Upper lobe of left lung (tissue), 6 donors: ENCODE data around the gene IQCN. TPM values are rescaled to one million over a fixed set of nuclear protein-coding genes. Genes with fewer than 3 reads are reported as not detected.

Experiments
- ATAC-seq, 2 donors: fragments of 200-7000 bp; cut with Tn5 transposase; one replicate each; pipeline ENCODE4 v1.9.1; 2022; ENCODE audit warnings: mild to moderate bottlenecking in 2 of 2, moderate library complexity in 2 of 2; ENCODE audit not compliant: low FRiP score in 2 of 2
- DNase-seq, 2 donors: peaks; one replicate each; pipeline ENCODE4 v3.0.0-alpha.2; 2019 to 2020
- H3K27ac ChIP-seq, 4 donors: fragments of 200-600 bp; sonication (generic); one replicate each; pipeline ENCODE4 v1.5.1; 2016 to 2019
- H3K27me3 ChIP-seq, 4 donors: fragments of 200-600 bp; sonication (generic); one replicate each; pipeline ENCODE4 v1.5.1; 2017 to 2019
- H3K36me3 ChIP-seq, 4 donors: fragments of 200-600 bp; sonication (generic); one replicate each; pipeline ENCODE4 v1.5.1; 2016 to 2019
- H3K4me1 ChIP-seq, 4 donors: fragments of 200-600 bp; sonication (generic); one replicate each; pipeline ENCODE4 v1.5.1; 2018 to 2019
- H3K4me3 ChIP-seq, 4 donors: fragments of 200-600 bp; sonication (generic); one replicate each; pipeline ENCODE4 v1.5.1; 2017 to 2019; ENCODE audit warnings: mild to moderate bottlenecking in 2 of 4, moderate library complexity in 1 of 4
- H3K9me3 ChIP-seq, 4 donors: fragments of 200-600 bp; sonication (generic); one replicate each; pipeline ENCODE4 v1.5.1; 2018 to 2019
- CTCF ChIP-seq, 6 experiments: fragments of 450-650 bp in 4 of 6; fragments of 200-600 bp in 2 of 6; sonication (generic) in 2 of 6; IDR thresholded peaks; one replicate each; pipeline ENCODE4 v1.5.1; 2016 to 2019; ENCODE audit warnings: antibody characterized with exemption in 6 of 6
- EP300 ChIP-seq, 4 donors: sonication (generic); formaldehyde crosslinking; IDR thresholded peaks; one replicate each; pipeline ENCODE4 v1.5.1; 2017; ENCODE audit warnings: antibody characterized with exemption in 4 of 4, control low read depth in 2 of 4
- POLR2A ChIP-seq, 4 donors: fragments of 450-650 bp; IDR thresholded peaks; one replicate each; pipeline ENCODE4 v1.5.1; 2016 to 2017; ENCODE audit warnings: antibody characterized with exemption in 4 of 4, mild to moderate bottlenecking in 2 of 4
- POLR2AphosphoS5 ChIP-seq, 2 donors: sonication (generic); formaldehyde crosslinking; IDR thresholded peaks; one replicate each; pipeline ENCODE4 v1.5.1; 2017; ENCODE audit warnings: antibody characterized with exemption in 2 of 2
- WGBS, 2 donors: methylation state at CpG; one replicate each; pipeline ENCODE4 v1.1.5; 2017 to 2018; 5-methylcytosine and 5-hydroxymethylcytosine counted together
- total RNA-seq, 6 donors: library from RNA; depleted of rRNA in 4 of 6; stranded (reverse); fragments of >200 nt in 4 of 6; gene quantifications; one replicate each; pipeline versions ENCODE4 v1.1.0 to v1.2.1, GENCODE V29; 2016 to 2021
- donor health status: DM: no; HTN: no; CAD: no; lungs with moderate emphysema.
- donor health status: DM: no; HTN: yes; CAD: no; lungs with severe emphysema.

IQCN gene
- total RNA-seq, 6 donors from 2014 or later: 6.3 to 58.7 (median 11.7) TPM

- peak; percentile 68 to 75 for ATAC-seq
- Histone ChIP-seq H3K27me3 (no peaks in the 10 kb centered on the region), H3K27ac (peak overlapping the region; percentile 14 to 50 (median 34)), H3K9me3 (no peaks in the 10 kb centered on the region), H3K36me3 (peaks cover 3 to 32% (median 16%) of the 10 kb centered on the region in 4 donors), H3K4me3 (peak overlapping the region in 1 of 4 donors; percentile 20), H3K4me1 (peaks cover 41 to 50% (median 45%) of the 10 kb centered on the region in 4 donors)
- WGBS, 2 donors: 58 to 69% methylated on average over 6 to 12 of the region's 13 CpGs
- TF ChIP-seq POLR2A (IDR thresholded peaks at IDR 0.05) (peak in 1 of 4 donors; percentile 49), POLR2AphosphoS5 (IDR thresholded peaks at IDR 0.05) (peak in 1 of 2 donors; percentile 13), CTCF (IDR thresholded peaks at IDR 0.05) (no peak), EP300 (IDR thresholded peaks at IDR 0.05) (no peak)
- peak; percentile 85 to 92 for DNase-seq
These were observed 617 bp upstream of the IQCN start for GRCh38 chr19:18274781-18275356.

GRCh38 chr19:18273561-18274218 is 562 bp downstream of the IQCN start:
- H3K27ac ChIP-seq: peak overlapping the region in 3 of 4 donors; percentile 14 to 46 (median 21)
- no peaks in the 10 kb centered on the region for H3K9me3 ChIP-seq
- peaks cover 35 to 43% (median 40%) of the 10 kb centered on the region in 4 donors for H3K4me1 ChIP-seq
- H3K27me3 ChIP-seq: no peaks in the 10 kb centered on the region
- TF ChIP-seq CTCF (IDR thresholded peaks at IDR 0.05) (no peak), POLR2A (IDR thresholded peaks at IDR 0.05) (no peak), POLR2AphosphoS5 (IDR thresholded peaks at IDR 0.05) (no peak), EP300 (IDR thresholded peaks at IDR 0.05) (no peak)
- WGBS, 2 donors: 86 to 94% methylated on average over 13 of the region's 13 CpGs
- DNase-seq (no peak), ATAC-seq (no peak)
- H3K4me3 ChIP-seq: no peak overlapping the region
- peaks cover 3 to 25% (median 12%) of the 10 kb centered on the region in 4 donors for H3K36me3 ChIP-seq

GRCh38 chr19:18271433-18271841 is 2.8 kb downstream of the IQCN start:
- no peak for TF ChIP-seq POLR2AphosphoS5 (IDR thresholded peaks at IDR 0.05)
- no peak for TF ChIP-seq CTCF (IDR thresholded peaks at IDR 0.05)
- no peak for TF ChIP-seq EP300 (IDR thresholded peaks at IDR 0.05)
- TF ChIP-seq POLR2A (IDR thresholded peaks at IDR 0.05): no peak
- H3K27me3 ChIP-seq: no peaks in the 10 kb centered on the region
- peaks cover 20 to 23% (median 22%) of the 10 kb centered on the region in 4 donors for H3K4me1 ChIP-seq
- ATAC-seq (peak in 1 of 2 donors; percentile 10), DNase-seq (no peak)
- no peaks in the 10 kb centered on the region for H3K9me3 ChIP-seq
- WGBS, 2 donors: 56% methylated on average over 6 of the region's 6 CpGs
- H3K27ac ChIP-seq: no peak overlapping the region
- H3K4me3 ChIP-seq: no peak overlapping the region
- peaks cover 7 to 30% (median 14%) of the 10 kb centered on the region in 4 donors for H3K36me3 ChIP-seq

GRCh38 chr19:18270326-18270725 is 3.9 kb downstream of the IQCN start:
- no peak for ATAC-seq
- no peak overlapping the region for H3K4me3 ChIP-seq
- TF ChIP-seq CTCF (IDR thresholded peaks at IDR 0.05): no peak
- no peak for TF ChIP-seq EP300 (IDR thresholded peaks at IDR 0.05)
- no peak for TF ChIP-seq POLR2AphosphoS5 (IDR thresholded peaks at IDR 0.05)

More at GRCh38 chr19:18270326-18270725, 3.9 kb downstream of the IQCN start:
- WGBS, 2 donors: 91 to 99% methylated on average over 9 of the region's 9 CpGs
- Histone ChIP-seq H3K27ac (no peak overlapping the region), H3K27me3 (no peaks in the 10 kb centered on the region), H3K4me1 (peaks cover 13% of the 10 kb centered on the region in 4 donors), H3K36me3 (peaks cover 7 to 32% (median 22%) of the 10 kb centered on the region in 4 donors), H3K9me3 (no peaks in the 10 kb centered on the region)
- no peak for DNase-seq
